ENCODE measurements around the gene PSMD13. TPM values are rescaled to one million over a fixed set of nuclear protein-coding genes. Genes with fewer than 3 reads are reported as not detected.

Gene PSMD13
- total and polyA plus RNA-seq, 2 donors (not counting 1 experiment from before 2014, with no cell fraction given) = 98.0 to 104 TPM

GRCh38 chr11:240315-240714 is 3.5 kb downstream of the PSMD13 start:
- Histone ChIP-seq H3K4me1 (ENCODE audit: control insufficient read depth in 2 of 2, insufficient read depth in 2 of 2, low read length in 2 of 2) (peaks cover 15 to 18% of the 10 kb centered on the region in 2 donors), H3K4me2 (replicated peaks; ENCODE audit: low read depth, low read length, poor library complexity, severe bottlenecking) (no peak overlapping the region), H3K9ac (ENCODE audit: low read length) (no peak overlapping the region), H2AFZ (ENCODE audit: insufficient read depth, low read depth, low read length, poor library complexity, severe bottlenecking) (no peak overlapping the region), H4K20me1 (ENCODE audit: control insufficient read depth, insufficient read depth, low read length, poor library complexity, severe bottlenecking) (peaks cover 26% of the 10 kb centered on the region), H3K27me3 (replicated peaks in 1 of 4; ENCODE audit: control extremely low read depth in 1 of 4, control insufficient read depth in 3 of 4, insufficient read depth in 4 of 4, low read length in 3 of 4) (no peaks in the 10 kb centered on the region), H3K36me3 (replicated peaks in 1 of 2; ENCODE audit: control extremely low read depth in 1 of 2, control insufficient read depth in 1 of 2, extremely low read depth in 1 of 2, insufficient read depth in 2 of 2, low read length in 1 of 2) (peaks cover 4 to 47% of the 10 kb centered on the region in 2 experiments), H3K79me2 (ENCODE audit: control insufficient read depth, insufficient read depth, low read length) (peaks cover 85% of the 10 kb centered on the region), H3K27ac (ENCODE audit: low read length in 2 of 2) (no peak overlapping the region), H3K9me3 (ENCODE audit: control extremely low read depth in 1 of 3, control insufficient read depth in 2 of 3, insufficient read depth in 1 of 3, low read length in 2 of 3) (no peaks in the 10 kb centered on the region), H3K4me3 (ENCODE audit: control extremely low read depth in 1 of 5, extremely low read depth in 1 of 5, insufficient read depth in 1 of 5, low read depth in 2 of 5, low read length in 4 of 5) (no peak overlapping the region)
- Mint-ChIP-seq H3K4me1 (peaks cover 33% of the 10 kb centered on the region), H3K27ac (no peak overlapping the region), H3K4me3 (no peak overlapping the region), H3K9me3 (ENCODE audit: insufficient read depth) (no peaks in the 10 kb centered on the region), H3K27me3 (no peaks in the 10 kb centered on the region)
- CTCF ChIA-PET = interaction anchor here (1.4 to 3.8 kb wide), 4 partner anchors 11 to 115 kb away, joined by 3 to 29 read pairs (median 12); partner anchors contain the start of genes BET1L and RIC8A
- POLR2A ChIA-PET = no interaction called here
- no peak for TF ChIP-seq EZH2 (IDR thresholded peaks at IDR 0.05; ENCODE audit: borderline replicate concordance, insufficient read depth, low read depth, low read length, poor library complexity, severe bottlenecking)
- TF ChIP-seq, protein P1, sequence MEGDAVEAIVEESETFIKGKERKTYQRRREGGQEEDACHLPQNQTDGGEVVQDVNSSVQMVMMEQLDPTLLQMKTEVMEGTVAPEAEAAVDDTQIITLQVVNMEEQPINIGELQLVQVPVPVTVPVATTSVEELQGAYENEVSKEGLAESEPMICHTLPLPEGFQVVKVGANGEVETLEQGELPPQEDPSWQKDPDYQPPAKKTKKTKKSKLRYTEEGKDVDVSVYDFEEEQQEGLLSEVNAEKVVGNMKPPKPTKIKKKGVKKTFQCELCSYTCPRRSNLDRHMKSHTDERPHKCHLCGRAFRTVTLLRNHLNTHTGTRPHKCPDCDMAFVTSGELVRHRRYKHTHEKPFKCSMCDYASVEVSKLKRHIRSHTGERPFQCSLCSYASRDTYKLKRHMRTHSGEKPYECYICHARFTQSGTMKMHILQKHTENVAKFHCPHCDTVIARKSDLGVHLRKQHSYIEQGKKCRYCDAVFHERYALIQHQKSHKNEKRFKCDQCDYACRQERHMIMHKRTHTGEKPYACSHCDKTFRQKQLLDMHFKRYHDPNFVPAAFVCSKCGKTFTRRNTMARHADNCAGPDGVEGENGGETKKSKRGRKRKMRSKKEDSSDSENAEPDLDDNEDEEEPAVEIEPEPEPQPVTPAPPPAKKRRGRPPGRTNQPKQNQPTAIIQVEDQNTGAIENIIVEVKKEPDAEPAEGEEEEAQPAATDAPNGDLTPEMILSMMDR (IDR thresholded peaks at IDR 0.05) = no peak
- intact Hi-C loops (cut with micrococcal nuclease) = no loop called here
- DNase-seq (no peak), ATAC-seq (ENCODE audit: low read depth) (no peak)
- no CpG with 5 or more reads among the region's 1 CpG for whole genome bisulfite sequencing (ENCODE audit: insufficient coverage)

- H3K27me3 Mint-ChIP-seq = no peaks in the 10 kb centered on the region
- ATAC-seq (ENCODE audit: low read depth) (no peak), DNase-seq (no peak)
- Histone ChIP-seq H3K27ac (ENCODE audit: low read length in 2 of 2) (no peak overlapping the region), H3K4me1 (ENCODE audit: control insufficient read depth in 2 of 2, insufficient read depth in 2 of 2, low read length in 2 of 2) (peaks cover 11 to 12% of the 10 kb centered on the region in 2 donors), H3K9ac (ENCODE audit: low read length) (no peak overlapping the region), H2AFZ (ENCODE audit: insufficient read depth, low read depth, low read length, poor library complexity, severe bottlenecking) (no peak overlapping the region), H4K20me1 (ENCODE audit: control insufficient read depth, insufficient read depth, low read length, poor library complexity, severe bottlenecking) (peaks cover 26% of the 10 kb centered on the region), H3K79me2 (ENCODE audit: control insufficient read depth, insufficient read depth, low read length) (peaks cover 85% of the 10 kb centered on the region), H3K4me3 (ENCODE audit: control extremely low read depth in 1 of 5, extremely low read depth in 1 of 5, insufficient read depth in 1 of 5, low read depth in 2 of 5, low read length in 4 of 5) (no peak overlapping the region), H3K4me2 (replicated peaks; ENCODE audit: low read depth, low read length, poor library complexity, severe bottlenecking) (no peak overlapping the region), H3K27me3 (replicated peaks in 1 of 4; ENCODE audit: control extremely low read depth in 1 of 4, control insufficient read depth in 3 of 4, insufficient read depth in 4 of 4, low read length in 3 of 4) (no peaks in the 10 kb centered on the region), H3K36me3 (replicated peaks in 1 of 2; ENCODE audit: control extremely low read depth in 1 of 2, control insufficient read depth in 1 of 2, extremely low read depth in 1 of 2, insufficient read depth in 2 of 2, low read length in 1 of 2) (peaks cover 4 to 59% of the 10 kb centered on the region in 2 experiments), H3K9me3 (ENCODE audit: control extremely low read depth in 1 of 3, control insufficient read depth in 2 of 3, insufficient read depth in 1 of 3, low read length in 2 of 3) (no peaks in the 10 kb centered on the region)
- peaks cover 27% of the 10 kb centered on the region for H3K4me1 Mint-ChIP-seq
- no peak overlapping the region for H3K4me3 Mint-ChIP-seq
- intact Hi-C loops (cut with micrococcal nuclease) = no loop called here
- CTCF ChIA-PET = interaction anchor here (1.3 to 2.7 kb wide), 2 partner anchors 9 to 16 kb away, joined by 4 to 22 read pairs; no protein-coding TSS in a partner anchor
- TF ChIP-seq, protein P1 (IDR thresholded peaks at IDR 0.05) = no peak
- no peak for TF ChIP-seq EZH2 (IDR thresholded peaks at IDR 0.05; ENCODE audit: borderline replicate concordance, insufficient read depth, low read depth, low read length, poor library complexity, severe bottlenecking)
- H3K27ac Mint-ChIP-seq = no peak overlapping the region
- POLR2A ChIA-PET = interaction anchor here (0.6 kb wide), 1 partner anchor 19 kb away, joined by 4 read pairs; no protein-coding TSS in a partner anchor
- WGBS (ENCODE audit: insufficient coverage) = 98% methylated on average over 4 of the region's 5 CpGs
- H3K9me3 Mint-ChIP-seq (ENCODE audit: insufficient read depth) = no peaks in the 10 kb centered on the region
These were observed 4.9 kb downstream of the PSMD13 start for GRCh38 chr11:241634-242033.

All from B cell (primary cell).